Suprapubic skin (tissue), 4 donors: Measurements from ENCODE around the gene BNC2. TPM values are rescaled to one million over a fixed set of nuclear protein-coding genes. Genes with fewer than 3 reads are reported as not detected.

Source experiments
- DNase-seq, 2 donors: peaks; one replicate each; pipeline ENCODE4 v3.0.0-alpha.2; 2019; ENCODE audit warnings: low spot score in 2 of 2
- H3K27ac ChIP-seq: fragments of 200-600 bp; sonication (generic); one replicate; pipeline ENCODE4 v1.5.1; 2019
- H3K27me3 ChIP-seq: fragments of 200-600 bp; sonication (generic); one replicate; pipeline ENCODE4 v1.5.1; 2019
- H3K36me3 ChIP-seq: fragments of 200-600 bp; sonication (generic); one replicate; pipeline ENCODE4 v1.5.1; 2019
- H3K4me1 ChIP-seq: fragments of 200-600 bp; sonication (generic); one replicate; pipeline ENCODE4 v1.5.1; 2019
- H3K4me3 ChIP-seq: fragments of 200-600 bp; sonication (generic); one replicate; pipeline ENCODE4 v1.5.1; 2019; ENCODE audit warnings: mild to moderate bottlenecking
- H3K9me3 ChIP-seq: fragments of 200-600 bp; sonication (generic); one replicate; pipeline ENCODE4 v1.5.1; 2019
- EP300 ChIP-seq: sonication (generic); formaldehyde crosslinking; IDR thresholded peaks from one replicate; pipeline ENCODE4 v1.6.1; 2017; ENCODE audit warnings: antibody characterized with exemption
- POLR2A ChIP-seq, 2 donors: fragments of 450-650 bp; IDR thresholded peaks; one replicate each; pipeline ENCODE4 v1.6.1; 2017; ENCODE audit warnings: antibody characterized with exemption in 2 of 2, mild to moderate bottlenecking in 2 of 2, moderate library complexity in 2 of 2
- POLR2AphosphoS5 ChIP-seq, 3 donors: sonication (generic); formaldehyde crosslinking; IDR thresholded peaks; one replicate each; pipeline ENCODE4 v1.6.1; 2017; ENCODE audit warnings: antibody characterized with exemption in 3 of 3
- WGBS: methylation state at CpG from one replicate; pipeline ENCODE4 v1.1.5; 2018; 5-methylcytosine and 5-hydroxymethylcytosine counted together
- total RNA-seq, 4 donors: library from RNA; depleted of rRNA; stranded (reverse); fragments of >200 nt; gene quantifications; one replicate each; pipeline ENCODE4 v1.1.0, GENCODE V29; 2016
- TF ChIP-seq, protein P1 (sequence below), 2 donors: fragments of 200-600 bp in 1 of 2; fragments of 450-650 bp in 1 of 2; sonication (generic) in 1 of 2; IDR thresholded peaks; one replicate each; pipeline ENCODE4 v1.5.1; 2016 to 2019; ENCODE audit warnings: antibody characterized with exemption in 2 of 2, mild to moderate bottlenecking in 1 of 2, moderate library complexity in 1 of 2

Gene BNC2
- total RNA-seq, 4 donors from 2014 or later, result 6.5 to 12.3 (median 8.9) TPM

GRCh38 chr9:16613051-16613450, 257.4 kb downstream of the BNC2 start:
- TF ChIP-seq POLR2A (IDR thresholded peaks at IDR 0.05), result no peak
- TF ChIP-seq, protein P1, sequence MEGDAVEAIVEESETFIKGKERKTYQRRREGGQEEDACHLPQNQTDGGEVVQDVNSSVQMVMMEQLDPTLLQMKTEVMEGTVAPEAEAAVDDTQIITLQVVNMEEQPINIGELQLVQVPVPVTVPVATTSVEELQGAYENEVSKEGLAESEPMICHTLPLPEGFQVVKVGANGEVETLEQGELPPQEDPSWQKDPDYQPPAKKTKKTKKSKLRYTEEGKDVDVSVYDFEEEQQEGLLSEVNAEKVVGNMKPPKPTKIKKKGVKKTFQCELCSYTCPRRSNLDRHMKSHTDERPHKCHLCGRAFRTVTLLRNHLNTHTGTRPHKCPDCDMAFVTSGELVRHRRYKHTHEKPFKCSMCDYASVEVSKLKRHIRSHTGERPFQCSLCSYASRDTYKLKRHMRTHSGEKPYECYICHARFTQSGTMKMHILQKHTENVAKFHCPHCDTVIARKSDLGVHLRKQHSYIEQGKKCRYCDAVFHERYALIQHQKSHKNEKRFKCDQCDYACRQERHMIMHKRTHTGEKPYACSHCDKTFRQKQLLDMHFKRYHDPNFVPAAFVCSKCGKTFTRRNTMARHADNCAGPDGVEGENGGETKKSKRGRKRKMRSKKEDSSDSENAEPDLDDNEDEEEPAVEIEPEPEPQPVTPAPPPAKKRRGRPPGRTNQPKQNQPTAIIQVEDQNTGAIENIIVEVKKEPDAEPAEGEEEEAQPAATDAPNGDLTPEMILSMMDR (IDR thresholded peaks at IDR 0.05), result no peak
- TF ChIP-seq EP300, result no peak
- TF ChIP-seq POLR2AphosphoS5 (IDR thresholded peaks at IDR 0.05), result no peak
- Histone ChIP-seq H3K36me3 (no peaks in the 10 kb centered on the region), H3K9me3 (no peaks in the 10 kb centered on the region), H3K27me3 (no peaks in the 10 kb centered on the region), H3K27ac (no peak overlapping the region), H3K4me1 (peaks cover 7% of the 10 kb centered on the region), H3K4me3 (no peak overlapping the region)
- no peak for DNase-seq
- WGBS, result 74% methylated on average over 1 of the region's 1 CpG

- 87% methylated on average over 1 of the region's 1 CpG for WGBS
Observed at GRCh38 chr9:16612627-16613026, 257.8 kb downstream of the BNC2 start.

GRCh38 chr9:16611983-16612382, 258.5 kb downstream of the BNC2 start:
- Histone ChIP-seq H3K4me3 (no peak overlapping the region), H3K9me3 (no peaks in the 10 kb centered on the region), H3K27ac (no peak overlapping the region), H3K27me3 (no peaks in the 10 kb centered on the region), H3K36me3 (no peaks in the 10 kb centered on the region), H3K4me1 (peaks cover 7% of the 10 kb centered on the region)
- TF ChIP-seq, protein P1 (IDR thresholded peaks at IDR 0.05), result no peak
- TF ChIP-seq POLR2A (IDR thresholded peaks at IDR 0.05) (no peak), EP300 (no peak), POLR2AphosphoS5 (IDR thresholded peaks at IDR 0.05) (no peak)
- 34% methylated on average over 2 of the region's 2 CpGs for WGBS
- DNase-seq, result no peak

More at GRCh38 chr9:16612627-16613026, 257.8 kb downstream of the BNC2 start:
- H3K9me3 ChIP-seq, result no peaks in the 10 kb centered on the region
- H3K27ac ChIP-seq, result no peak overlapping the region
- no peak for DNase-seq
- no peak overlapping the region for H3K4me3 ChIP-seq
- H3K36me3 ChIP-seq, result no peaks in the 10 kb centered on the region
- no peaks in the 10 kb centered on the region for H3K27me3 ChIP-seq
- H3K4me1 ChIP-seq, result peaks cover 7% of the 10 kb centered on the region
- TF ChIP-seq POLR2A (IDR thresholded peaks at IDR 0.05) (no peak), EP300 (no peak), POLR2AphosphoS5 (IDR thresholded peaks at IDR 0.05) (no peak)
- TF ChIP-seq, protein P1 (IDR thresholded peaks at IDR 0.05), result no peak

DNA sequence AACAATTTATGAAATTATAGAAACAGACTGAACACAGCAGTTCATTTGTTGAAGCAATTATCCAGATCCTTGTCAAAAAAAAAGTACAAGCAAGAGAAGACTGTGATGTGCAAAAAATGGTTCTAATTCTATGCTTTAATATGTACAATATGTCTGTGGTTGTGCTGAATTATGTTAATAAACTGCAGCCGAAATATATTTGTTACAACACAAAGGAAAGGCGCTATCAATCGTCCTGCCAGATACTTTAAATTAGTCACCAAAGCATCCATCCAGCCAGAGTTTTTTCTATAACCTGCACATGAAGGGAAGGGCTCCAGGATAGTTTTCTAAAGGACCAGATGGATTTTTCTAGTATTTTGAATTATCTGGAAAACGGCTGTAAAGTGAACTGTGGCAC, 259.5 kb downstream of the BNC2 start:
- Histone ChIP-seq H3K4me1 (peaks cover 7% of the 10 kb centered on the region), H3K27me3 (no peaks in the 10 kb centered on the region), H3K9me3 (no peaks in the 10 kb centered on the region), H3K36me3 (no peaks in the 10 kb centered on the region), H3K27ac (no peak overlapping the region), H3K4me3 (no peak overlapping the region)
- WGBS, result 29% methylated on average over 4 of the region's 4 CpGs
- no peak for DNase-seq
- no peak for TF ChIP-seq POLR2A (IDR thresholded peaks at IDR 0.05)
- no peak for TF ChIP-seq POLR2AphosphoS5 (IDR thresholded peaks at IDR 0.05)
- TF ChIP-seq EP300, result no peak
- TF ChIP-seq, protein P1 (IDR thresholded peaks at IDR 0.05), result no peak

DNA sequence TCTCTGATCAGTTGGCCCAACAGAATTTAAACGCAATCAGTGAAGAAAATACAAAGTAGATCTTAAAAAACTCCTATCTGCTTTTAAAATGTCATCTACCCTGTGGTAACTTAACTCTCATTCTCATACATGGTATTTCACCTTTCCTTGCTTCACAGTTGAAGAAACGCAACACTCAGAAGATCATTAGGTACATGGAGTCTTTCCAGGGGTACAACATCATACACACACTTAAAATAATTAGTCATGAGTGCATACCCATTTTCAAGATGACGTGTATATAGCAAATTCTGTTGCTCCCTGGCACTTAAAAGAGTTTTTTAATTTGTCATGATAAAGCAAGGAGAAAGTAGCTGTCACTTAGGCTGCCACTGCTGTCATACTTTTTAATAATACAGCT, 259.9 kb downstream of the BNC2 start:
- TF ChIP-seq EP300 (no peak), POLR2AphosphoS5 (IDR thresholded peaks at IDR 0.05) (no peak), POLR2A (IDR thresholded peaks at IDR 0.05) (no peak)
- TF ChIP-seq, protein P1 (IDR thresholded peaks at IDR 0.05), result no peak
- 59% methylated on average over 3 of the region's 3 CpGs for WGBS
- Histone ChIP-seq H3K9me3 (no peaks in the 10 kb centered on the region), H3K4me1 (peaks cover 7% of the 10 kb centered on the region), H3K4me3 (no peak overlapping the region), H3K27me3 (no peaks in the 10 kb centered on the region), H3K36me3 (no peaks in the 10 kb centered on the region), H3K27ac (no peak overlapping the region)
- DNase-seq, result no peak
